NCI-H82 (cell line): Measurements from ENCODE around the gene IL15.

ENCODE experiments used
- DNase-seq: peaks from one replicate; lab custom pipeline; 2025; lab: John Stamatoyannopoulos, UW

Gene IL15

GRCh38 chr4:141771889-141772830 is 135.8 kb downstream of the IL15 start:
- no peak for DNase-seq

- DNase-seq: no peak
Measured at GRCh38 chr4:141772838-141773237, 136.5 kb downstream of the IL15 start.

- no peak for DNase-seq
Measured at GRCh38 chr4:141782205-141782604, 145.8 kb downstream of the IL15 start.
